Measurements from ENCODE around the gene PLD5.
"Not testable (repeated sequence)": the region's sequence is repeated elsewhere in the genome, so short reads cannot be mapped to it uniquely, and the experiment has no call there.

Gene PLD5

GRCh38 chr1:242139986-242140385, 384.5 kb downstream of the PLD5 start:
- Histone ChIP-seq H3K36me3 (ENCODE audit: insufficient read depth, low read length) (no peaks in the 10 kb centered on the region), H3K4me1 (ENCODE audit: insufficient read depth, low read length) (no peaks in the 10 kb centered on the region), H3K27me3 (ENCODE audit: insufficient read depth, low read length) (no peaks in the 10 kb centered on the region), H3K27ac (ENCODE audit: low read depth, low read length) (no peak overlapping the region), H3K9ac (ENCODE audit: low read depth, low read length) (no peak overlapping the region), H3K4me3 (ENCODE audit: low read length) (no peak overlapping the region), H3K9me3 (ENCODE audit: insufficient read depth, low read depth, low read length) (peaks cover 9% of the 10 kb centered on the region; the same call in 1 of the 2 replicates)
- 71% methylated on average over 4 of the region's 4 CpGs for WGBS

GRCh38 chr1:242139442-242139841, 385.1 kb downstream of the PLD5 start:
- 90% methylated on average over 6 of the region's 6 CpGs for WGBS
- Histone ChIP-seq H3K4me3 (ENCODE audit: low read length) (no peak overlapping the region), H3K4me1 (ENCODE audit: insufficient read depth, low read length) (no peaks in the 10 kb centered on the region), H3K27me3 (ENCODE audit: insufficient read depth, low read length) (no peaks in the 10 kb centered on the region), H3K9me3 (ENCODE audit: insufficient read depth, low read depth, low read length) (peaks cover 9% of the 10 kb centered on the region; the same call in 1 of the 2 replicates), H3K9ac (ENCODE audit: low read depth, low read length) (no peak overlapping the region), H3K36me3 (ENCODE audit: insufficient read depth, low read length) (no peaks in the 10 kb centered on the region), H3K27ac (ENCODE audit: low read depth, low read length) (no peak overlapping the region)

DNA sequence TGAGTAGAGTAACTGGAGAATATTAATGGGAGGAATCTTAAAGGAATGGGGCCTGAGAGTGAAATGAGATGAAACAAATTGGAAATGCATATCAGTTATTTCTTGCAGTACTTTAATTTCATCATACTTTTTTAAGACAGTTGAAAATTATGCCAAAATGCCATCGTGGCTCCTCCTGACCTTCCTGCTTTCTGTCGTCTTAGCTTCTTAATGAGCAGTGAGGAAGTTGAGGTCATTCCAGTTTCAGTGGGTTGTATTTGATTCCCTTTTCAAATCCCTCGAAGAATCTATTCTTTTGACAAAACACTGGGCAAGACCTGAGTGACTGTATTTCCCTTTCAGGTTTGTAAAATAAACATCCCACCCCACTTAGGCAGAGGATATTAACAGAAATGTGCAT, 390.7 kb downstream of the PLD5 start:
- H3K27ac ChIP-seq (ENCODE audit: low read depth, low read length): no peak overlapping the region
- WGBS: 60% methylated on average over 3 of the region's 3 CpGs

GRCh38 chr1:242133351-242133750, 391.1 kb downstream of the PLD5 start:
- no peaks in the 10 kb centered on the region for H3K4me1 ChIP-seq (ENCODE audit: insufficient read depth, low read length)
- no peak overlapping the region for H3K27ac ChIP-seq (ENCODE audit: low read depth, low read length)
- no peaks in the 10 kb centered on the region for H3K36me3 ChIP-seq (ENCODE audit: insufficient read depth, low read length)
- 100% methylated on average over 1 of the region's 1 CpG for WGBS
- H3K4me3 ChIP-seq (ENCODE audit: low read length): no peak overlapping the region
- H3K9me3 ChIP-seq (ENCODE audit: insufficient read depth, low read depth, low read length): peaks cover 17% of the 10 kb centered on the region; the same call in 1 of the 2 replicates
- no peak overlapping the region for H3K9ac ChIP-seq (ENCODE audit: low read depth, low read length)
- H3K27me3 ChIP-seq (ENCODE audit: insufficient read depth, low read length): no peaks in the 10 kb centered on the region

More for the DNA sequence above, 390.7 kb downstream of the PLD5 start:
- H3K27me3 ChIP-seq (ENCODE audit: insufficient read depth, low read length): no peaks in the 10 kb centered on the region
- H3K36me3 ChIP-seq (ENCODE audit: insufficient read depth, low read length): no peaks in the 10 kb centered on the region
- no peak overlapping the region for H3K9ac ChIP-seq (ENCODE audit: low read depth, low read length)
- no peak overlapping the region for H3K4me3 ChIP-seq (ENCODE audit: low read length)
- H3K9me3 ChIP-seq (ENCODE audit: insufficient read depth, low read depth, low read length): peaks cover 17% of the 10 kb centered on the region; the same call in 1 of the 2 replicates
- H3K4me1 ChIP-seq (ENCODE audit: insufficient read depth, low read length): no peaks in the 10 kb centered on the region

DNA sequence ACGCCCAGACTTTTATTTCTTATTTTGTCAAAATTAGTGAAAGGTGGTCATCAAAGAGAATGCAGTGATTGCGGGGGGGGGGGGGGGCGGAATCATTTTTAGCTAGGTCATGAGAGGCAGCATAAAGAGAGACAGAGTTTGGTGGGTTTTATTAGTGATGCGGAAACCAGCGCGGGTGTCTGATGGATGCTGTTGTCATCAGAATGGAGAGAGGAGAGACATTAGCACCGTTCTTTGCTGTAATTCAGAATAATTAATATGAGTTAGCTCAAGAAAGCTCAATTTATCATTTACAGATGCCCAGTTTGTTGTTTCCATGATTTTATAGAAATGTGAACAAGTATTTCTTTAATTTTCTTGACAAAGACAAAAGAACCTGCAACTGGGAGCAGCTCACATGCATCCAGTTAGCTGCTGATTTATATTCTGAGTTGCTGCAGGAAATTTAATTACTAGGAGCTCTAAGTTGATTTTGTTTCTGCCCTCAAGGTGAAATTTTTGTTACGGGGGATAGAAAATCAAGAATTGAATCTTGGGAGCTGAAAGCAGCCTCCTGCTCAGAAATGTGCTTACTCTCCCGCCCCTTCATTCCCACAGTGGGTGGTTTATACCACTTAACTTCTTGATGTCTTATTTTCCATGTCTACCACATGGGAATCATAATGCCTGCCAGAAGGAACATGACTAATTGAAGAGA, 392.2 kb downstream of the PLD5 start:
- no peak overlapping the region for H3K27ac ChIP-seq (ENCODE audit: low read depth, low read length)
- WGBS: 96% methylated on average over 8 of the region's 9 CpGs
- H3K9me3 ChIP-seq (ENCODE audit: insufficient read depth, low read depth, low read length): peaks cover 16% of the 10 kb centered on the region; the same call in 1 of the 2 replicates
- no peaks in the 10 kb centered on the region for H3K4me1 ChIP-seq (ENCODE audit: insufficient read depth, low read length)
- H3K36me3 ChIP-seq (ENCODE audit: insufficient read depth, low read length): no peaks in the 10 kb centered on the region
- H3K27me3 ChIP-seq (ENCODE audit: insufficient read depth, low read length): no peaks in the 10 kb centered on the region
- H3K9ac ChIP-seq (ENCODE audit: low read depth, low read length): no peak overlapping the region
- H3K4me3 ChIP-seq (ENCODE audit: low read length): no peak overlapping the region

- Histone ChIP-seq H3K9me3 (ENCODE audit: insufficient read depth, low read depth, low read length) (0 out of 2 replicates have a peak, but pooled peaks cover 7% of the 10 kb centered on the region), H3K4me3 (ENCODE audit: low read length) (no peak overlapping the region), H3K27me3 (ENCODE audit: insufficient read depth, low read length) (no peaks in the 10 kb centered on the region), H3K9ac (ENCODE audit: low read depth, low read length) (no peak overlapping the region), H3K36me3 (ENCODE audit: insufficient read depth, low read length) (no peaks in the 10 kb centered on the region), H3K27ac (ENCODE audit: low read depth, low read length) (no peak overlapping the region), H3K4me1 (ENCODE audit: insufficient read depth, low read length) (no peaks in the 10 kb centered on the region)
- 88% methylated on average over 8 of the region's 8 CpGs for WGBS
These were observed 395.5 kb downstream of the PLD5 start for GRCh38 chr1:242128951-242129502.

DNA sequence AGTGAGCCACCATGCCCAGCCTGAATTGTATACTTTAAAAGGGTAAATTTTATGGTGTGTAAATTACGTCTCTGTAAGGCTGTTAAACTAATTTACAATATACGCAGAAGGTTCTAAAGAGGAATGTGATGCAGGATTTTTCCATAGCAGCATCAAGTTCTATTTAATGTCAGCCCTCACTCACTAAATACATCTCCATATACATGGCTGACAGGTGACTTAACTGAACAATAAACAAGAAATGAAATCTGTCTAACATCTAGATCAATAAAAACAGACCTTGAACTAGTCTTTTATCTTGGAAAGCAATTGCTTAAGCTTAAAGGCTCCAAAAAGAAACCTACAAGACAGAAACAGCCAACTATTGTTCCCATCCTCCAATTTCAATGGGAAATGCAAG, 404.1 kb downstream of the PLD5 start:
- Histone ChIP-seq H3K27ac (ENCODE audit: low read depth, low read length) (no peak overlapping the region), H3K9ac (ENCODE audit: low read depth, low read length) (no peak overlapping the region), H3K4me1 (ENCODE audit: insufficient read depth, low read length) (no peaks in the 10 kb centered on the region), H3K27me3 (ENCODE audit: insufficient read depth, low read length) (no peaks in the 10 kb centered on the region), H3K9me3 (ENCODE audit: insufficient read depth, low read depth, low read length) (no peaks in the 10 kb centered on the region), H3K4me3 (ENCODE audit: low read length) (no peak overlapping the region), H3K36me3 (ENCODE audit: insufficient read depth, low read length) (no peaks in the 10 kb centered on the region)
- 94% methylated on average over 2 of the region's 2 CpGs for WGBS

GRCh38 chr1:242100921-242101320, 423.6 kb downstream of the PLD5 start:
- H3K4me1 ChIP-seq (ENCODE audit: insufficient read depth, low read length): no peaks in the 10 kb centered on the region
- no peak overlapping the region for H3K4me3 ChIP-seq (ENCODE audit: low read length)
- H3K27me3 ChIP-seq (ENCODE audit: insufficient read depth, low read length): no peaks in the 10 kb centered on the region
- H3K9ac ChIP-seq (ENCODE audit: low read depth, low read length): no peak overlapping the region
- H3K36me3 ChIP-seq (ENCODE audit: insufficient read depth, low read length): no peaks in the 10 kb centered on the region
- H3K27ac ChIP-seq (ENCODE audit: low read depth, low read length): no peak overlapping the region
- H3K9me3 ChIP-seq (ENCODE audit: insufficient read depth, low read depth, low read length): no peaks in the 10 kb centered on the region
- WGBS: 91% methylated on average over 4 of the region's 4 CpGs

DNA sequence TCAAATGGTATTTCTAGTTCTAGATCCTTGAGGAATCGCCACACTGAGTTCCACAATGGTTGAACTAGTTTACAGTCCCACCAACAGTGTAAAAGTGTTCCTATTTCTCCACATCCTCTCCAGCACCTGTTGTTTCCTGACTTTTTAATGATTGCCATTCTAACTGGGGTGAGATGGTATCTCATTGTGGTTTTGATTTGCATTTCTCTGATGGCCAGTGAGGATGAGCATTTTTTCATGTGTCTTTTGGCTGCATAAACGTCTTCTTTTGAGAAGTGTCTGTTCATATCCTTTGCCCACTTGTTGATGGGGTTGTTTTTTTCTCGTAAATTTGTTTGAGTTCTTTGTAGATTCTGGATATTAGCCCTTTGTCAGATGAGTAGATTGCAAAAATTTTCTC, 427.2 kb downstream of the PLD5 start:
- not testable (repeated sequence) for H3K9ac ChIP-seq (ENCODE audit: low read depth, low read length); H3K4me1 ChIP-seq (ENCODE audit: insufficient read depth, low read length); H3K4me3 ChIP-seq (ENCODE audit: low read length); H3K9me3 ChIP-seq (ENCODE audit: insufficient read depth, low read depth, low read length); H3K27me3 ChIP-seq (ENCODE audit: insufficient read depth, low read length); H3K36me3 ChIP-seq (ENCODE audit: insufficient read depth, low read length); H3K27ac ChIP-seq (ENCODE audit: low read depth, low read length)
- WGBS: no CpG with 5 or more reads among the region's 3 CpGs

DNA sequence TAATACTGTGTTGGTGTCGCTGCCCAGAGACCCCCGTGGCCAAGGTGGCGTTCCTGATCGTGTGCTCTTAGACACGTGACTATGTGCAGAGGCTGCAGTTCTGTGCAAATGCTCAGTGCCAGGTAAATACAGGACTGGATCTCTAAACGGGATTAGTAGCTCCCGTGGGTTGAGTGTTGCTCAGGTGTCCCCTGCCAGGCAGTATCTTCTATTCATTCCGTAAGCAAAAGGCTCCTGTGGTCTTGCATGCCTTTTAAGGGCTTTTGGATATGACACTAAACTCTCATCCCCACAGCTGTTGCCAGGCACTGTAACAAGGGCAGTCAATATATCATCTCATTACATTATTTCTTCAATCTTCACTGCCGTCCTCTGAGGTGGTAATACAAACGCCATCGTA, 431.4 kb downstream of the PLD5 start:
- Histone ChIP-seq H3K9me3 (ENCODE audit: insufficient read depth, low read depth, low read length) (no peaks in the 10 kb centered on the region), H3K27me3 (ENCODE audit: insufficient read depth, low read length) (no peaks in the 10 kb centered on the region), H3K27ac (ENCODE audit: low read depth, low read length) (no peak overlapping the region), H3K4me1 (ENCODE audit: insufficient read depth, low read length) (0 out of 2 replicates have a peak, but pooled peaks cover 2% of the 10 kb centered on the region), H3K36me3 (ENCODE audit: insufficient read depth, low read length) (no peaks in the 10 kb centered on the region), H3K4me3 (ENCODE audit: low read length) (no peak overlapping the region), H3K9ac (ENCODE audit: low read depth, low read length) (no peak overlapping the region)
- 90% methylated on average over 11 of the region's 11 CpGs for WGBS

- no peaks in the 10 kb centered on the region for H3K9me3 ChIP-seq (ENCODE audit: insufficient read depth, low read depth, low read length)
- H3K27ac ChIP-seq (ENCODE audit: low read depth, low read length): no peak overlapping the region
- peaks cover 23% of the 10 kb centered on the region for H3K4me1 ChIP-seq (ENCODE audit: insufficient read depth, low read length)
- H3K36me3 ChIP-seq (ENCODE audit: insufficient read depth, low read length): no peaks in the 10 kb centered on the region
- H3K4me3 ChIP-seq (ENCODE audit: low read length): no peak overlapping the region
- 91% methylated on average over 5 of the region's 5 CpGs for WGBS
- H3K27me3 ChIP-seq (ENCODE audit: insufficient read depth, low read length): no peaks in the 10 kb centered on the region
- no peak overlapping the region for H3K9ac ChIP-seq (ENCODE audit: low read depth, low read length)
These were observed 434.6 kb downstream of the PLD5 start for GRCh38 chr1:242089911-242090310.

All from HUES64 (cell line).